Endothelial cell of umbilical vein (primary cell): ENCODE measurements around the gene CPA4. TPM values are rescaled to one million over a fixed set of nuclear protein-coding genes. Genes with fewer than 3 reads are reported as not detected.

ENCODE experiments used
- BruUV-seq: library from RNA; stranded (reverse); fragments of 400-500 nt; replicated peaks from 2 replicates; lab custom pipeline; 2021; lab: Mats Ljungman, UMichigan
- CTCF ChIA-PET: fragments of 300-600, 350-600 bp; sonication (Branson Sonifier 250); formaldehyde crosslinking; loops from one replicate; lab custom pipeline; 2021; ENCODE audit warnings: antibody characterized with exemption, inconsistent platforms; lab: Charles Lee
- POLR2A ChIA-PET: fragments of 300-600, 350-600 bp; sonication (Branson Sonifier 250); formaldehyde crosslinking; loops from one replicate; lab custom pipeline; 2021; ENCODE audit warnings: antibody characterized with exemption, inconsistent platforms; lab: Charles Lee
- DNase-seq: peaks from one replicate; pipeline ENCODE4 v3.0.0-alpha.2; 2011; ENCODE audit warnings: low read depth, low spot score
- FAIRE-seq: peaks from 2 replicates; lab custom pipeline; 2011; peaks lifted over from hg19 to GRCh38; lab: Jason Lieb, UNC
- H2AFZ ChIP-seq: 2 replicates; pipeline ENCODE4 v1.6.0; 2012; ENCODE audit warnings: low read depth, low read length, control low read depth, inconsistent platforms
- H3K27ac ChIP-seq: 2 replicates; pipeline ENCODE4 v1.5.1; 2011; ENCODE audit warnings: low read depth, mild to moderate bottlenecking, control low read depth, low read length, moderate library complexity; ENCODE audit not compliant: insufficient read depth
- H3K27me3 ChIP-seq, 2 experiments: 2 replicates each; pipeline versions ENCODE4 v1.6.0 to v1.6.1; 2011; ENCODE audit warnings: low read length in 2 of 2, mixed read lengths in 1 of 2; ENCODE audit not compliant: control insufficient read depth in 2 of 2, insufficient read depth in 2 of 2
- H3K36me3 ChIP-seq, 2 experiments: 2 replicates in 1 of 2; 3 replicates in 1 of 2; pipeline ENCODE4 v1.5.1; 2011; ENCODE audit warnings: low read length in 2 of 2, mild to moderate bottlenecking in 1 of 2, moderate library complexity in 1 of 2; ENCODE audit not compliant: control insufficient read depth in 2 of 2, insufficient read depth in 2 of 2; ENCODE audit errors: extremely low read depth in 1 of 2
- H3K4me1 ChIP-seq: 3 replicates; pipeline ENCODE4 v1.5.1; 2011; ENCODE audit warnings: mild to moderate bottlenecking, low read length; ENCODE audit not compliant: control insufficient read depth, insufficient read depth; ENCODE audit errors: extremely low read depth
- H3K4me2 ChIP-seq: 2 replicates; pipeline ENCODE4 v1.6.1; 2011; ENCODE audit warnings: low read length, control low read depth, mixed read lengths; ENCODE audit not compliant: insufficient read depth
- H3K4me3 ChIP-seq, 3 experiments: fragments of 200-600 bp in 1 of 3; sonication (generic), shearing (Covaris generic) in 1 of 3; replicated peaks in 1 of 3; 2 replicates each; pipeline ENCODE4 v1.5.1; 2011 to 2016; ENCODE audit warnings: control low read depth in 3 of 3, low read length in 3 of 3, mild to moderate bottlenecking in 2 of 3, inconsistent platforms in 1 of 3, low read depth in 1 of 3, moderate library complexity in 1 of 3; ENCODE audit not compliant: insufficient read depth in 1 of 3
- H3K79me2 ChIP-seq: 2 replicates; pipeline ENCODE4 v1.6.0; 2012; ENCODE audit warnings: low read length, inconsistent platforms; ENCODE audit not compliant: control insufficient read depth, insufficient read depth
- H3K9ac ChIP-seq: replicated peaks from 2 replicates; pipeline ENCODE3; 2011; ENCODE audit warnings: low read length, control low read depth; ENCODE audit not compliant: insufficient read depth; ENCODE audit errors: extremely low read depth
- H3K9me1 ChIP-seq: replicated peaks from 3 replicates; pipeline ENCODE4 v1.6.0; 2011; ENCODE audit warnings: mild to moderate bottlenecking, low read length; ENCODE audit not compliant: control insufficient read depth, insufficient read depth; ENCODE audit errors: extremely low read depth
- H3K9me3 ChIP-seq: replicated peaks from 2 replicates; pipeline ENCODE4 v1.5.1; 2012; ENCODE audit warnings: low read length, inconsistent platforms; ENCODE audit not compliant: control insufficient read depth, insufficient read depth
- H4K20me1 ChIP-seq: replicated peaks from 2 replicates; pipeline ENCODE3; 2011; ENCODE audit warnings: mild to moderate bottlenecking, low read length; ENCODE audit not compliant: control insufficient read depth, insufficient read depth; ENCODE audit errors: extremely low read depth
- EZH2 ChIP-seq: IDR thresholded peaks from 2 replicates; pipeline ENCODE4 v1.6.1; 2012; ENCODE audit warnings: borderline replicate concordance, low read depth, mild to moderate bottlenecking, moderate library complexity, low read length, inconsistent platforms; ENCODE audit not compliant: severe bottlenecking
- FOS ChIP-seq: IDR thresholded peaks from 2 replicates; pipeline ENCODE4 v1.6.1; 2011; ENCODE audit warnings: mild to moderate bottlenecking, low read length, moderate library complexity, borderline replicate concordance; ENCODE audit not compliant: insufficient read depth
- GATA2 ChIP-seq: IDR thresholded peaks from 2 replicates; pipeline ENCODE4 v1.7.0; 2011; ENCODE audit warnings: low read depth, mild to moderate bottlenecking, moderate library complexity, mixed read lengths, low read length; ENCODE audit not compliant: insufficient read length, insufficient read depth
- JUN ChIP-seq: IDR thresholded peaks from 2 replicates; pipeline ENCODE4 v1.6.1; 2011; ENCODE audit warnings: borderline replicate concordance, low read depth; ENCODE audit not compliant: insufficient read length, insufficient read depth
- MAX ChIP-seq: IDR thresholded peaks from 2 replicates; pipeline ENCODE4 v1.6.1; 2011; ENCODE audit not compliant: insufficient read depth, insufficient read length
- MYC ChIP-seq: IDR thresholded peaks from one replicate; pipeline ENCODE4 v1.6.1; 2011; ENCODE audit warnings: mild to moderate bottlenecking, low read depth, low read length
- POLR2A ChIP-seq: IDR thresholded peaks from 2 replicates; pipeline ENCODE4 v1.6.1; 2012; ENCODE audit warnings: low read depth, mild to moderate bottlenecking, control low read depth, low read length
- POLR2AphosphoS5 ChIP-seq: IDR thresholded peaks from 2 replicates; pipeline ENCODE4 v1.6.1; 2012; ENCODE audit warnings: low read depth, mild to moderate bottlenecking, control low read depth, low read length, moderate library complexity; ENCODE audit not compliant: insufficient read depth
- dilution Hi-C: fragments of 300-500 bp; cut with MboI; formaldehyde crosslinking; loops from one replicate; pipeline ENCODE4 v1.15.0; 2019; ENCODE audit warnings: low sequenced_read_pairs; ENCODE audit not compliant: extremely low pct_ligation_motif_present
- intact Hi-C: fragments of 100-400 bp; cut with micrococcal nuclease; formaldehyde crosslinking; loops from one replicate; pipeline ENCODE4 v1.10.0; 2022
- polyA plus RNA-seq, 4 experiments: library from polyadenylated mRNA; depleted of rRNA in 3 of 4; stranded (reverse) in 3 of 4; unstranded in 1 of 4; fragments of >200 nt; gene quantifications; 2 replicates each; pipeline versions ENCODE4 v1.2.1 to v1.2.3, GENCODE V29; 2011 to 2012; ENCODE audit warnings: missing spikeins in 1 of 4
- total RNA-seq: library from RNA; stranded (reverse); gene quantifications from 2 replicates; pipeline ENCODE4 v1.2.3, GENCODE V29; 2021
- TF ChIP-seq, protein P1 (sequence below), 2 donors: IDR thresholded peaks; 1 replicate in 1 of 2; 2 replicates in 1 of 2; pipeline ENCODE4 v1.5.1; 2011; ENCODE audit warnings: low read length in 2 of 2, mild to moderate bottlenecking in 2 of 2, moderate library complexity in 2 of 2, control low read depth in 1 of 2, inconsistent platforms in 1 of 2, low read depth in 1 of 2; ENCODE audit not compliant: insufficient read depth in 1 of 2; ENCODE audit errors: extremely low read depth in 1 of 2

The CPA4 gene
- total and polyA plus RNA-seq, 2 donors (not counting 3 experiments of a cell fraction or from before 2014, with no cell fraction given): 0.36 TPM; not detected in 1

- no peak for TF ChIP-seq POLR2AphosphoS5
- no peak for TF ChIP-seq MAX
- no peak for TF ChIP-seq MYC
- TF ChIP-seq, protein P1, sequence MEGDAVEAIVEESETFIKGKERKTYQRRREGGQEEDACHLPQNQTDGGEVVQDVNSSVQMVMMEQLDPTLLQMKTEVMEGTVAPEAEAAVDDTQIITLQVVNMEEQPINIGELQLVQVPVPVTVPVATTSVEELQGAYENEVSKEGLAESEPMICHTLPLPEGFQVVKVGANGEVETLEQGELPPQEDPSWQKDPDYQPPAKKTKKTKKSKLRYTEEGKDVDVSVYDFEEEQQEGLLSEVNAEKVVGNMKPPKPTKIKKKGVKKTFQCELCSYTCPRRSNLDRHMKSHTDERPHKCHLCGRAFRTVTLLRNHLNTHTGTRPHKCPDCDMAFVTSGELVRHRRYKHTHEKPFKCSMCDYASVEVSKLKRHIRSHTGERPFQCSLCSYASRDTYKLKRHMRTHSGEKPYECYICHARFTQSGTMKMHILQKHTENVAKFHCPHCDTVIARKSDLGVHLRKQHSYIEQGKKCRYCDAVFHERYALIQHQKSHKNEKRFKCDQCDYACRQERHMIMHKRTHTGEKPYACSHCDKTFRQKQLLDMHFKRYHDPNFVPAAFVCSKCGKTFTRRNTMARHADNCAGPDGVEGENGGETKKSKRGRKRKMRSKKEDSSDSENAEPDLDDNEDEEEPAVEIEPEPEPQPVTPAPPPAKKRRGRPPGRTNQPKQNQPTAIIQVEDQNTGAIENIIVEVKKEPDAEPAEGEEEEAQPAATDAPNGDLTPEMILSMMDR (IDR thresholded peaks at IDR 0.05; ENCODE audit: extremely low read depth in 1 of 2, insufficient read depth in 1 of 2, low read depth in 1 of 2, low read length in 2 of 2): no peak
- no peak for TF ChIP-seq POLR2A
- no peak for TF ChIP-seq EZH2
- no peak for TF ChIP-seq FOS
- no peak for TF ChIP-seq GATA2
- TF ChIP-seq JUN: no peak
- intact Hi-C loops: no loop called here
- Histone ChIP-seq H3K9me3 (no peaks in the 10 kb centered on the region), H3K9me1 (no peaks in the 10 kb centered on the region), H3K9ac (no peak overlapping the region), H3K36me3 (no peaks in the 10 kb centered on the region), H4K20me1 (no peaks in the 10 kb centered on the region), H3K79me2 (no peaks in the 10 kb centered on the region), H2AFZ (no peak overlapping the region), H3K27ac (no peak overlapping the region), H3K4me3 (no peak overlapping the region), H3K4me1 (no peaks in the 10 kb centered on the region), H3K27me3 (no peaks in the 10 kb centered on the region), H3K4me2 (no peak overlapping the region)
- DNase-seq (no peak), FAIRE-seq (no peak)
- POLR2A ChIA-PET: no interaction called here
- BruUV-seq: no TSS peak
- CTCF ChIA-PET: no interaction called here
- dilution Hi-C loops: no loop called here
Measured at GRCh38 chr7:130254555-130254954, 38.4 kb upstream of the CPA4 start.
